Measurements from ENCODE around the gene USP12.

GRCh38 chr13:27086599-27087265 is 84.9 kb downstream of the USP12 start:
- no peak for TF ChIP-seq CTCF (conservative IDR thresholded peaks at IDR 0.05)
- no peak for TF ChIP-seq ZFX (IDR thresholded peaks at IDR 0.05)

Data from C4-2B (cell line).